ENCODE data around the gene CDH4.

The CDH4 gene

DNA sequence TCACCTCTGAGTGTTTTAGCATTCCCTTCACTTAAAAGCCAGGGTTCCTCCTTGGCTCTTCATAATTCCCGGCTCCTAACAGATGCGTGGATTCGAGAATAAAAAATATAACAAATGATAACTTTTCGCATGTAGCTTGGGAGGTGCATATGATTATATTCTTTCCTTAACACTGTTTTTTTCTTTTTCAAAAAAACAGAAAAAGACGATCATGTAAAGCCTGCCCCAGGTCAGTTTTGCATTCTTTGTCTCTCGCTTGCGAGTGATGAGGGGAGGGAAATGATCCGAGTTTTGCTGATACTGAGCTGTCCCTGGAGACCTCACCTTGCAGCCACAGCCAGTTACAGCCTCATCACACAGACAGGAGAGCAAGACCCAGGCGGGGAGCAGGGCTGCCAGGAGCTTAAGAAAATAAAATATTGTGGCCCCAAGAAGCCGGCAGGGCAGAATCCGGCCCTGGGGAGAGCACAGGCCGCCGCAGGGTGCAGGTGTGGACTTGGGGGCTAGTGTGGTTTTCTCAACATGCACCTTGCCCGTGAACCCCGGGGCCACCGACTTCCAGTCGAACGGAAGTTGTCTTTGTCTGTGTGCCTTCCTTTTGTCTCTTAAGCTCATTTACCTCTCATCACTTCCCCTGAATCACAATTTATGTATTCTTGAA, 511.8 kb downstream of the CDH4 start:
- Histone ChIP-seq H3K18ac (ENCODE audit: low read length) (no peak overlapping the region), H2BK12ac (ENCODE audit: low read length) (no peak overlapping the region), H3K79me1 (ENCODE audit: low read depth, low read length) (no peaks in the 10 kb centered on the region), H3K36me3 (replicated peaks in 1 of 2; ENCODE audit: control insufficient read depth in 2 of 2, insufficient read depth in 2 of 2, low read length in 2 of 2) (no peaks in the 10 kb centered on the region), H3K14ac (ENCODE audit: low read length) (no peak overlapping the region), H3K4ac (ENCODE audit: low read length) (no peak overlapping the region), H3K9ac (ENCODE audit: low read depth, low read length, poor library complexity) (no peak overlapping the region), H3K27ac (replicated peaks; ENCODE audit: low read length) (no peak overlapping the region), H2BK120ac (ENCODE audit: low read depth, low read length) (no peak overlapping the region), H3K4me3 (ENCODE audit: low read length in 2 of 2) (no peak overlapping the region), H2BK15ac (ENCODE audit: low read length) (no peak overlapping the region), H3K9me3 (replicated peaks in 1 of 2; ENCODE audit: control insufficient read depth in 2 of 2, insufficient read depth in 1 of 2, low read depth in 1 of 2, low read length in 2 of 2) (no peaks in the 10 kb centered on the region), H4K91ac (ENCODE audit: low read depth, low read length, poor library complexity) (no peak overlapping the region), H3K4me1 (ENCODE audit: control insufficient read depth in 2 of 2, insufficient read depth in 1 of 2, low read depth in 1 of 2, low read length in 2 of 2) (peaks cover 0 to 9% of the 10 kb centered on the region in 2 donors), H4K8ac (ENCODE audit: low read depth, low read length) (no peak overlapping the region), H2AK5ac (ENCODE audit: low read depth, low read length) (peak overlapping the region; percentile 34), H3K27me3 (ENCODE audit: control insufficient read depth in 3 of 3, insufficient read depth in 3 of 3, low read depth in 1 of 3, low read length in 3 of 3) (no peaks in the 10 kb centered on the region), H2BK5ac (ENCODE audit: low read length) (no peak overlapping the region), H2AFZ (ENCODE audit: low read length) (no peak overlapping the region), H3K23ac (ENCODE audit: low read depth, low read length, poor library complexity) (no peak overlapping the region), H3K4me2 (ENCODE audit: insufficient read depth, low read length, poor library complexity, severe bottlenecking) (no peak overlapping the region)
- DNase-seq (ENCODE audit: low spot score): no peak
- WGBS, 2 donors (ENCODE audit: extremely low coverage in 2 of 2, insufficient read length in 2 of 2, insufficient replicate concordance in 1 of 2): no CpG with 5 or more reads among the region's 18 CpGs

DNA sequence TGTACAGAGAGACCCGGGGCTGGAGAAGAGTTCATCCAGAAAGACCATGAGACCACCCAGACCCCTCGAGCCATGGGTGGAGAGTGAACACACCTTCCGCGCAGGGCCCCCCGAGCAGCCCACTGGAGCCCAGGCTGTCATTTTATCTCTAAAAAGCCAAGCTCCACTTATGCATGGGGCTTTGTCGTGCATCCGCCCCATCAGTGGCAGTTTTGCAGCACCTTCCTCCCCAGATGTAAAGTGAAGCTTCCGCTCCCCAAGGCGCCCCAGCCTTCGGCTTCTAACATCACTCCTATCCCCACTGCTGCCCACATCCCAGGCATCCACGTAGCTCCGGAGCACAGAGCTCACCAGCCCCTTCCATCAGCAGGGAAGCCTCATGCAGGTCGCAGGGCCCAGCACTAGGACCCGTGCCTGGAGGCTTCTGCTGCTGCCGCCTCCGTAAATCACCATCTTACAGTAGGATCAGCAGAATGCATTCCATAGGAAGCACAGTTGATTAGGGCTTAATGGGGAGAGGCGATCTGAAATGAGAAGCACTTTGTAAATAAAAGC, 512.5 kb downstream of the CDH4 start:
- Histone ChIP-seq H2BK15ac (ENCODE audit: low read length) (peak overlapping the region; percentile 38), H3K27me3 (ENCODE audit: control insufficient read depth in 3 of 3, insufficient read depth in 3 of 3, low read depth in 1 of 3, low read length in 3 of 3) (no peaks in the 10 kb centered on the region), H3K9ac (ENCODE audit: low read depth, low read length, poor library complexity) (no peak overlapping the region), H2AK5ac (ENCODE audit: low read depth, low read length) (peak overlapping the region; percentile 81), H3K18ac (ENCODE audit: low read length) (peak overlapping the region; percentile 66), H4K91ac (ENCODE audit: low read depth, low read length, poor library complexity) (no peak overlapping the region), H3K4me3 (ENCODE audit: low read length in 2 of 2) (no peak overlapping the region), H3K79me1 (ENCODE audit: low read depth, low read length) (no peaks in the 10 kb centered on the region), H3K36me3 (replicated peaks in 1 of 2; ENCODE audit: control insufficient read depth in 2 of 2, insufficient read depth in 2 of 2, low read length in 2 of 2) (no peaks in the 10 kb centered on the region), H3K4me1 (ENCODE audit: control insufficient read depth in 2 of 2, insufficient read depth in 1 of 2, low read depth in 1 of 2, low read length in 2 of 2) (peaks cover 0 to 9% of the 10 kb centered on the region in 2 donors), H2AFZ (ENCODE audit: low read length) (no peak overlapping the region), H4K8ac (ENCODE audit: low read depth, low read length) (no peak overlapping the region), H2BK5ac (ENCODE audit: low read length) (no peak overlapping the region), H3K4me2 (ENCODE audit: insufficient read depth, low read length, poor library complexity, severe bottlenecking) (no peak overlapping the region), H3K14ac (ENCODE audit: low read length) (no peak overlapping the region), H3K27ac (replicated peaks; ENCODE audit: low read length) (no peak overlapping the region), H2BK120ac (ENCODE audit: low read depth, low read length) (no peak overlapping the region), H2BK12ac (ENCODE audit: low read length) (no peak overlapping the region), H3K23ac (ENCODE audit: low read depth, low read length, poor library complexity) (peak overlapping the region; percentile 57), H3K4ac (ENCODE audit: low read length) (no peak overlapping the region), H3K9me3 (replicated peaks in 1 of 2; ENCODE audit: control insufficient read depth in 2 of 2, insufficient read depth in 1 of 2, low read depth in 1 of 2, low read length in 2 of 2) (no peaks in the 10 kb centered on the region)
- DNase-seq (ENCODE audit: low spot score): no peak
- WGBS, 2 donors (ENCODE audit: extremely low coverage in 2 of 2, insufficient read length in 2 of 2, insufficient replicate concordance in 1 of 2): no CpG with 5 or more reads among the region's 17 CpGs

DNA sequence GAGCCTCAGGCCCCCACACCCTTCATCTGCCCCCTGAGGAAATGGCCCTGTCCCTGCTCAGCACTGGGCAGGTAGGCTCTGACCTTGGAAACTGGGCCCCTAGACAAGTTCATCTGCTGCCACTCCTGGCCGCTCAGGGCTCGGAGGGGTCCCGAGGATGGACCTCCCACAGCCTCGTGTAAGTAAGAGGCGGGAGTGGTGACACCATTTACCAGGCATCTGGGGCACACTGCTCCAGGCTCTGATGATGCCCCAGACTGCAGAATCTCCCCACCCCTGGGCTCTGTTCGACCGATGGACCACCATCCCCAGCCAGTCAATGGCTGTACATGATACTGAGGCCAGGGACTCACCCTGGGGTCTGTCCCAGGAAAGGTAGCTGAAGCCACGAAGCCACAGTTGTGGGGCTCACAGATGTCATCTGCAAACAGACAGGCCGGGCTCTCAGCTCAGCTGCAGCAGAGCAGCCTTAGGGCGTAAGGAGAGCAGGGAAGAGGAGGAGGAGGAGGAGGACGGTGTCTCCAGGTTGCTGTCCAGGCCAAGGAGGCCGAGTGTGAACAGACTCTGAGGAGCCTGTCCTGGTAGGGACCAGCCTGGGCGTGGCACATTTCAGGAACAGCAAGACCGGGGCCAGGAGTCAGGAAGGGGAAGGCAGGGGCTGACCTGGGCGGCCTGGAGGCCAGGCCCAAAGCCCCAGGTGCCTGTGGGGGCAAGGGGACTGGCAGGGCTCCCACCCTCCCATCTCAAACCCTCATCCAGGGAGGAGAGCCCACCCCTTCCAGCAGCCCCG, 513.2 kb downstream of the CDH4 start:
- Histone ChIP-seq H2BK15ac (ENCODE audit: low read length) (peak overlapping the region; percentile 38), H4K91ac (ENCODE audit: low read depth, low read length, poor library complexity) (no peak overlapping the region), H3K27me3 (ENCODE audit: control insufficient read depth in 3 of 3, insufficient read depth in 3 of 3, low read depth in 1 of 3, low read length in 3 of 3) (no peaks in the 10 kb centered on the region), H2AK5ac (ENCODE audit: low read depth, low read length) (peak overlapping the region; percentile 10), H3K27ac (replicated peaks; ENCODE audit: low read length) (no peak overlapping the region), H3K4me3 (ENCODE audit: low read length in 2 of 2) (no peak overlapping the region), H3K4me1 (ENCODE audit: control insufficient read depth in 2 of 2, insufficient read depth in 1 of 2, low read depth in 1 of 2, low read length in 2 of 2) (peaks cover 0 to 8% of the 10 kb centered on the region in 2 donors), H3K14ac (ENCODE audit: low read length) (no peak overlapping the region), H3K36me3 (replicated peaks in 1 of 2; ENCODE audit: control insufficient read depth in 2 of 2, insufficient read depth in 2 of 2, low read length in 2 of 2) (no peaks in the 10 kb centered on the region), H3K4ac (ENCODE audit: low read length) (no peak overlapping the region), H4K8ac (ENCODE audit: low read depth, low read length) (no peak overlapping the region), H3K4me2 (ENCODE audit: insufficient read depth, low read length, poor library complexity, severe bottlenecking) (no peak overlapping the region), H3K79me1 (ENCODE audit: low read depth, low read length) (no peaks in the 10 kb centered on the region), H2BK120ac (ENCODE audit: low read depth, low read length) (no peak overlapping the region), H3K23ac (ENCODE audit: low read depth, low read length, poor library complexity) (no peak overlapping the region), H2BK12ac (ENCODE audit: low read length) (no peak overlapping the region), H3K9ac (ENCODE audit: low read depth, low read length, poor library complexity) (no peak overlapping the region), H3K9me3 (replicated peaks in 1 of 2; ENCODE audit: control insufficient read depth in 2 of 2, insufficient read depth in 1 of 2, low read depth in 1 of 2, low read length in 2 of 2) (no peaks in the 10 kb centered on the region), H2BK5ac (ENCODE audit: low read length) (peak overlapping the region; percentile 4), H2AFZ (ENCODE audit: low read length) (no peak overlapping the region), H3K18ac (ENCODE audit: low read length) (no peak overlapping the region)
- no peak for DNase-seq (ENCODE audit: low spot score)
- no CpG with 5 or more reads among the region's 16 CpGs for WGBS, 2 donors (ENCODE audit: extremely low coverage in 2 of 2, insufficient read length in 2 of 2, insufficient replicate concordance in 1 of 2)
